Osteocyte (in vitro differentiated cells): ENCODE results near the gene PDE4B. TPM values are rescaled to one million over a fixed set of nuclear protein-coding genes. Genes with fewer than 3 reads are reported as not detected.

ENCODE experiments used
- DNase-seq: peaks from one replicate; pipeline ENCODE4 v3.0.0; 2021; ENCODE audit warnings: mixed read lengths; ENCODE audit not compliant: unreplicated experiment; ENCODE audit errors: extremely low spot score
- H3K27ac Mint-ChIP-seq: one replicate; pipeline ENCODE4 v1.8.0; 2021; ENCODE audit warnings: mild to moderate bottlenecking, mixed read lengths; ENCODE audit not compliant: unreplicated experiment
- H3K27me3 Mint-ChIP-seq: one replicate; pipeline ENCODE4 v1.8.0; 2021; ENCODE audit warnings: mixed read lengths; ENCODE audit not compliant: unreplicated experiment
- H3K36me3 Mint-ChIP-seq: one replicate; pipeline ENCODE4 v1.8.0; 2021; ENCODE audit warnings: mixed read lengths; ENCODE audit not compliant: unreplicated experiment
- H3K4me1 Mint-ChIP-seq: one replicate; pipeline ENCODE4 v1.8.0; 2021; ENCODE audit warnings: mixed read lengths; ENCODE audit not compliant: unreplicated experiment
- H3K4me3 Mint-ChIP-seq: one replicate; pipeline ENCODE4 v1.8.0; 2021; ENCODE audit warnings: mild to moderate bottlenecking, moderate library complexity, mixed read lengths; ENCODE audit not compliant: unreplicated experiment
- H3K9me3 Mint-ChIP-seq: one replicate; pipeline ENCODE4 v1.8.0; 2021; ENCODE audit warnings: mixed read lengths; ENCODE audit not compliant: unreplicated experiment
- CTCF ChIP-seq: fragments of 200-600 bp; sonication (generic); IDR thresholded peaks from 2 replicates; pipeline ENCODE4 v1.5.0; 2021; ENCODE audit warnings: antibody characterized with exemption, mild to moderate bottlenecking, moderate library complexity
- total RNA-seq: library from RNA; stranded (reverse); gene quantifications from 2 replicates; pipeline ENCODE4 v1.2.1, GENCODE V29; 2021

The PDE4B gene
- total RNA-seq, 1 donor from 2014 or later = 53.1 TPM

- Mint-ChIP-seq H3K4me3 (no peak overlapping the region), H3K27ac (no peak overlapping the region), H3K4me1 (no peaks in the 10 kb centered on the region), H3K27me3 (peaks cover 40% of the 10 kb centered on the region), H3K9me3 (peaks cover 15% of the 10 kb centered on the region), H3K36me3 (no peaks in the 10 kb centered on the region)
- no peak for TF ChIP-seq CTCF
- no peak for DNase-seq
These were observed 149.8 kb downstream of the PDE4B start for GRCh38 chr1:65942476-65942875.

- Mint-ChIP-seq H3K9me3 (peaks cover 15% of the 10 kb centered on the region), H3K4me1 (no peaks in the 10 kb centered on the region), H3K27me3 (peaks cover 22% of the 10 kb centered on the region), H3K36me3 (no peaks in the 10 kb centered on the region), H3K4me3 (no peak overlapping the region), H3K27ac (no peak overlapping the region)
- no peak for DNase-seq
- TF ChIP-seq CTCF = no peak
These were observed 153.7 kb downstream of the PDE4B start for GRCh38 chr1:65946376-65946775.

DNA sequence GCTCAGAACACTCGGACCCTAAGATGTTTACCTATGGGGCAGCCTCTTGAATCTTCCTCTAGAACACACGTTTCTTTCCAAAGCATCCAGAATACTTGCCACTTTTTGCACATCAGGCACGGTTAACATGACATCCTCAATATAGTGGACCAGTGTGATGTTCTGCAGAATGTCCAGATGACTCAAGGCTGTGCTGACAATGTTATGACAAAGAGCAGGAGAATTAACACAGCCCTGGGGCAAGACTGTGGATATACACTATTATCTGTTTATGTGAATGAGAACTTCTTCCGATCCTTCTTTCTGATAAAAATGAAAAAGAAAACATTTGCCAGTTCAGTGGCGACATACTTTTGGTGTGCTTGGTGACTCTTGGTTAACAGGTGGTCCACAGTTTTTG lies 154.3 kb downstream of the PDE4B start:
- no peak for TF ChIP-seq CTCF
- H3K27me3 Mint-ChIP-seq = peaks cover 19% of the 10 kb centered on the region
- no peaks in the 10 kb centered on the region for H3K4me1 Mint-ChIP-seq
- no peak overlapping the region for H3K27ac Mint-ChIP-seq
- no peak for DNase-seq
- peaks cover 15% of the 10 kb centered on the region for H3K9me3 Mint-ChIP-seq
- H3K36me3 Mint-ChIP-seq = no peaks in the 10 kb centered on the region
- H3K4me3 Mint-ChIP-seq = no peak overlapping the region

GRCh38 chr1:65948609-65949229 lies 156.0 kb downstream of the PDE4B start:
- H3K27me3 Mint-ChIP-seq = peaks cover 7% of the 10 kb centered on the region
- no peak overlapping the region for H3K4me3 Mint-ChIP-seq

DNA sequence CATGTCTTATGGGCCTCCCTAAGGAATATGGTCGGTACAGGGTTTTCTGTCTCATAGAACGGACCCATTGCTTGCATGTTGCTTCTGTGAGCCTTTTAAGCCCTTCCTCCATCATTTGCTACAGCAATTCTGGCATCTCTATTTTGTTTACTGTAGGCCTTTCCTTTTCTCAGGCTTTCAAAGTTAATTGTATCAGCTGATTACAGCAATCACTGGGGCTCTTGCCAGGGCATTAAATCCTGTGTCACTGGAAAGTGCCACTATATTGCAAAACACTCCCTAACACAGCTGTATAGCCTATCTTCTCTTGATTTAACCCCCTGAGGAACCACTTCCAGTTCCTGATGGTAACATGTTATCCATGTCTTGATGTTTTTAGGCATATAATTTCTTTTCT lies 156.5 kb downstream of the PDE4B start:
- no peak overlapping the region for H3K27ac Mint-ChIP-seq
- H3K36me3 Mint-ChIP-seq = no peaks in the 10 kb centered on the region
- H3K4me1 Mint-ChIP-seq = peaks cover 2% of the 10 kb centered on the region
- peaks cover under 1% of the 10 kb centered on the region for H3K9me3 Mint-ChIP-seq
- no peak for DNase-seq
- H3K4me3 Mint-ChIP-seq = no peak overlapping the region
- H3K27me3 Mint-ChIP-seq = peaks cover 4% of the 10 kb centered on the region
- TF ChIP-seq CTCF = no peak

More at GRCh38 chr1:65948609-65949229, 156.0 kb downstream of the PDE4B start:
- Mint-ChIP-seq H3K9me3 (peaks cover 6% of the 10 kb centered on the region), H3K27ac (no peak overlapping the region), H3K36me3 (no peaks in the 10 kb centered on the region), H3K4me1 (peaks cover 2% of the 10 kb centered on the region)
- TF ChIP-seq CTCF = no peak
- DNase-seq = no peak
